ENCODE results near the gene SOS1.

GRCh38 chr2:39000552-39000951 lies 120.3 kb downstream of the SOS1 start:
- TF ChIP-seq POLR2A (IDR thresholded peaks at IDR 0.05) (no peak), CTCF (IDR thresholded peaks at IDR 0.05) (no peak)
